CD4-positive, CD25-positive, alpha-beta regulatory T cell (primary cell): ENCODE measurements around the gene WDR46. TPM values are rescaled to one million over a fixed set of nuclear protein-coding genes. Genes with fewer than 3 reads are reported as not detected.

Experiments used
- ATAC-seq, 2 donors: fragments of 150-1000 bp; cut with Tn5 transposase; one replicate each; pipeline ENCODE4 v1.10.0; 2021; ENCODE audit warnings: low read depth in 2 of 2, moderate number of reproducible peaks in 2 of 2, moderate library complexity in 1 of 2
- DNase-seq, 3 donors: peaks; one replicate each; pipeline versions ENCODE4 v3.0.0 to v3.0.0-alpha.2; 2012 to 2022; ENCODE audit warnings: mixed read lengths in 1 of 3
- H3K27ac ChIP-seq: one replicate; pipeline ENCODE4 v1.7.0; 2013; ENCODE audit warnings: mild to moderate bottlenecking, low read length; ENCODE audit not compliant: insufficient read depth, poor library complexity, severe bottlenecking
- H3K27me3 ChIP-seq: one replicate; pipeline ENCODE4 v1.7.0; 2013; ENCODE audit warnings: low read length; ENCODE audit not compliant: control insufficient read depth, insufficient read depth
- H3K36me3 ChIP-seq: one replicate; pipeline ENCODE4 v1.7.0; 2013; ENCODE audit warnings: mild to moderate bottlenecking, low read length, moderate library complexity; ENCODE audit not compliant: control insufficient read depth, insufficient read depth
- H3K4me1 ChIP-seq: 2 replicates; pipeline ENCODE4 v1.7.0; 2013; ENCODE audit warnings: mild to moderate bottlenecking, low read length; ENCODE audit not compliant: insufficient read depth, control insufficient read depth, poor library complexity, severe bottlenecking
- H3K4me3 ChIP-seq: one replicate; pipeline ENCODE4 v1.7.0; 2013; ENCODE audit warnings: low read depth, mild to moderate bottlenecking, low read length, moderate library complexity
- H3K9me3 ChIP-seq, 2 experiments: 1 replicate in 1 of 2; 2 replicates in 1 of 2; pipeline ENCODE4 v1.7.0; 2013; ENCODE audit warnings: low read length in 2 of 2, mild to moderate bottlenecking in 1 of 2, moderate library complexity in 1 of 2; ENCODE audit not compliant: control insufficient read depth in 2 of 2
- H3K27ac Mint-ChIP-seq, 3 donors: one replicate each; pipeline ENCODE4 v1.8.0; 2020 to 2022; ENCODE audit warnings: mild to moderate bottlenecking in 3 of 3, mixed read lengths in 3 of 3, moderate library complexity in 2 of 3
- H3K27me3 Mint-ChIP-seq: one replicate; pipeline ENCODE4 v1.8.0; 2022; ENCODE audit warnings: mild to moderate bottlenecking, mixed read lengths
- H3K36me3 Mint-ChIP-seq: one replicate; pipeline ENCODE4 v1.8.0; 2020; ENCODE audit warnings: mixed read lengths
- H3K4me1 Mint-ChIP-seq, 4 donors: one replicate each; pipeline ENCODE4 v1.8.0; 2020 to 2022; ENCODE audit warnings: mixed read lengths in 4 of 4, mild to moderate bottlenecking in 1 of 4
- H3K4me3 Mint-ChIP-seq, 4 donors: one replicate each; pipeline ENCODE4 v1.8.0; 2020 to 2022; ENCODE audit warnings: mild to moderate bottlenecking in 4 of 4, mixed read lengths in 4 of 4, moderate library complexity in 3 of 4
- H3K9me3 Mint-ChIP-seq, 7 donors: one replicate each; pipeline ENCODE4 v1.8.0; 2020 to 2022; ENCODE audit warnings: mixed read lengths in 7 of 7, mild to moderate bottlenecking in 3 of 7, moderate library complexity in 2 of 7
- polyA plus RNA-seq, 4 donors: library from polyadenylated mRNA; unstranded; fragments of 300-500 nt; fragmentation: Illumina TruSeq; gene quantifications; one replicate each; pipeline ENCODE4 v1.2.3, GENCODE V29; 2021
- total RNA-seq: library from RNA; stranded (reverse); gene quantifications from one replicate; pipeline ENCODE4 v1.2.3, GENCODE V29; 2022

The WDR46 gene
- total and polyA plus RNA-seq, 5 donors from 2014 or later = 31.5 to 54.0 (median 50.8) TPM

DNA sequence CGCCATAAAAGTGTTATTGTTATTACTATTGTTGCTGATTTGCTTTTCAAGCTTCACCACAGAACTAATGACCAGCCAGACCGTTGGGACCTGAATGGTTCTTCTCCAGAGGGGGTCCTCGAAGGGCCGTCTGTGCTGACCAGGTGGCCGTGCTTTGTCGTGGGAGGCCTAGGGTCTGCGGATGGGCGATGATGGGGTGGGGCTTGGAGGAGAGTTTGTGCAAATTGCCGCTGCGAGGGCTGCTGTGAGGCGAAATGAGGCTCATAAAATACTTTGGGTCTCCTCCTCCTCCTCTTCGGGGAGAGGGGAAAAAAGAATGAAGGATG, 34.5 kb upstream of the WDR46 start:
- peaks cover 4 to 58% (median 31%) of the 10 kb centered on the region in 4 donors for H3K4me1 Mint-ChIP-seq
- Histone ChIP-seq H3K36me3 (peaks cover 31% of the 10 kb centered on the region), H3K27ac (peak overlapping the region; percentile 86), H3K27me3 (no peaks in the 10 kb centered on the region), H3K9me3 (no peaks in the 10 kb centered on the region), H3K4me3 (peak overlapping the region; percentile 96), H3K4me1 (peaks cover 52% of the 10 kb centered on the region)
- no peak for ATAC-seq
- H3K36me3 Mint-ChIP-seq = peaks cover 31% of the 10 kb centered on the region
- peaks cover 0 to 1% (median 0%) of the 10 kb centered on the region in 7 donors for H3K9me3 Mint-ChIP-seq
- peak overlapping the region; percentile 90 to 100 (median 98) for H3K4me3 Mint-ChIP-seq
- peak overlapping the region; percentile 95 to 99 (median 98) for H3K27ac Mint-ChIP-seq
- no peaks in the 10 kb centered on the region for H3K27me3 Mint-ChIP-seq
- DNase-seq = no peak

DNA sequence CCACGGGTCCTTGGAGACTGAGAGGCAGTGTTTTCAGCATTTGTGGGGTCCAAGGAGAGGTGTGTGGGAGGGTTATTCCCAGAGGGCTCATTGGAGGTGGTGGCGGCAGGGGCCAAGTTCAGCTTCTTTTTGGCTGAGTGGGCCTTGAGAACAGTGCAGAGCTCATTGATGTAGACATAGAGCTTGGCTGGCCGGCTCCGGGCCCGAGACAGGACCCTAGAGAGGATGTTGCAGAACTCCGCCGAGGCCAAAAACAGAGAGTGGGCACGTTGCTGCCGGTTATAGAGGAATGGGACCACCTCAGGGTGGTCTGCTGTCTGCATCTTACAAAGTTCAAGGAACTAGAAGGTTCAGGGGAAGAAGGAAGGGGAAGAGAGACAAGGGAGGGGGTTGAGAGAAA, 32.2 kb upstream of the WDR46 start:
- Mint-ChIP-seq H3K4me3 (peak overlapping the region; percentile 84 to 100 (median 94)), H3K4me1 (peaks cover 4 to 79% (median 44%) of the 10 kb centered on the region in 4 donors), H3K27ac (peak overlapping the region in 1 of 3 donors; percentile 62), H3K9me3 (peaks cover 0 to 1% (median 0%) of the 10 kb centered on the region in 7 donors), H3K27me3 (no peaks in the 10 kb centered on the region), H3K36me3 (peaks cover 38% of the 10 kb centered on the region)
- H3K4me1 ChIP-seq = peaks cover 68% of the 10 kb centered on the region
- H3K9me3 ChIP-seq = no peaks in the 10 kb centered on the region
- ATAC-seq (no peak), DNase-seq (no peak)
- peak overlapping the region; percentile 98 for H3K4me3 ChIP-seq
- no peak overlapping the region for H3K27ac ChIP-seq
- no peaks in the 10 kb centered on the region for H3K27me3 ChIP-seq
- H3K36me3 ChIP-seq = peaks cover 32% of the 10 kb centered on the region

DNA sequence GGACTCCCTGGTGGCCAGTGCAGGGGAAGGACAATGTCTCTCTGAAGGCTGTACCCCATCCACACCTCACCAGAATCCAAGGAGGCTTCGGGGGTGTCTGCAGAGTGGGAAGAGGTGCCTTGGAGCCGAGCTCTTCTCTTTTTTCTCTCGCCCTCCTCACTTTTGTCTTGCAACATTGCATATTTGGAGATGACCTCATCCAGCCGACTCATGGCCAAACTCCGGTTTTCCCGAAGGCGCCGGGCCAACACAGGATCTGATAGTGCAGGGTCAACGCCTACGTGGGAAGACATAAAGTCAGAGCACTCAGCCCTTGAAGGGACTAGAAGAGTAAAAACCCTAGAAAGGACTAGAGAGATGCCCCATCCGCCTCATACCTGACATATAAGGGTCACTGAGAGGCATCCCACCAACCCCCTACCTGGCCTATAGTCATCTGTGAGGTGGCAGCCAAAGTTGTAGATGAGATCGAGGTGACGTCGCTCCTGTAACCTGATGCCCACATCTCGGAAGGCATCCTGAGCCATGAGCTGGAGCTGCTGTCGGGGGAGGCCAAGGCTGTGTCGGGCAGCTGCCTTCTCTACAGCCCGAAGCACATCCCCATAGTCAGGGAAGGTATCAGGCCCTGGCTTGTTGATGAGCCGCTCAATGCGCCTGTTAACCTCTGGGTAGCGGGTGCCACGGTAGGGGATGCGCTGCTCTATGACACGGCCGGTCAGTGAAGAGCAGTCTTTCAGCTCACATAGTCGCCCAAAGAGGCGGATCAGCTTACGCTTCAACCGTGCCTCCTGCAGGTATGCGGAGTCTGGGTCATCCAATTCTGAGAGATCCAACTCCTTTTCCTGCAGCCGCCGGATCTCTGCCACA, 31.5 kb upstream of the WDR46 start:
- peaks cover 32% of the 10 kb centered on the region for H3K36me3 ChIP-seq
- H3K27me3 ChIP-seq = no peaks in the 10 kb centered on the region
- Mint-ChIP-seq H3K4me1 (peaks cover 4 to 86% (median 42%) of the 10 kb centered on the region in 4 donors), H3K36me3 (peaks cover 38% of the 10 kb centered on the region), H3K4me3 (peak overlapping the region; percentile 84 to 100 (median 94)), H3K27ac (peak overlapping the region in 2 of 3 donors; percentile 71 to 98), H3K9me3 (peaks cover 0 to 1% (median 0%) of the 10 kb centered on the region in 7 donors), H3K27me3 (no peaks in the 10 kb centered on the region)
- no peak for DNase-seq
- no peak overlapping the region for H3K27ac ChIP-seq
- H3K4me1 ChIP-seq = peaks cover 73% of the 10 kb centered on the region
- H3K4me3 ChIP-seq = no peak overlapping the region
- no peak for ATAC-seq
- no peaks in the 10 kb centered on the region for H3K9me3 ChIP-seq

- DNase-seq (no peak), ATAC-seq (no peak)
- Mint-ChIP-seq H3K27ac (peak overlapping the region; percentile 49 to 98 (median 75)), H3K9me3 (peaks cover 0 to 1% (median 0%) of the 10 kb centered on the region in 7 donors), H3K4me3 (peak overlapping the region in 3 of 4 donors; percentile 90 to 100 (median 99)), H3K36me3 (peaks cover 38% of the 10 kb centered on the region), H3K4me1 (peaks cover 4 to 92% (median 42%) of the 10 kb centered on the region in 4 donors), H3K27me3 (no peaks in the 10 kb centered on the region)
- Histone ChIP-seq H3K4me1 (peaks cover 79% of the 10 kb centered on the region), H3K9me3 (no peaks in the 10 kb centered on the region), H3K27me3 (no peaks in the 10 kb centered on the region), H3K36me3 (peaks cover 32% of the 10 kb centered on the region), H3K27ac (no peak overlapping the region), H3K4me3 (peak overlapping the region; percentile 12)
These were observed 30.9 kb upstream of the WDR46 start for GRCh38 chr6:33319939-33320314.

- H3K4me3 Mint-ChIP-seq = peak overlapping the region; percentile 90 to 100 (median 99)
- Histone ChIP-seq H3K36me3 (peaks cover 32% of the 10 kb centered on the region), H3K27ac (peak overlapping the region; percentile 92), H3K4me3 (peak overlapping the region; percentile 96), H3K9me3 (no peaks in the 10 kb centered on the region), H3K4me1 (peaks cover 77% of the 10 kb centered on the region), H3K27me3 (no peaks in the 10 kb centered on the region)
- no peak for ATAC-seq
- no peaks in the 10 kb centered on the region for H3K27me3 Mint-ChIP-seq
- peaks cover 38% of the 10 kb centered on the region for H3K36me3 Mint-ChIP-seq
- peaks cover 4 to 93% (median 42%) of the 10 kb centered on the region in 4 donors for H3K4me1 Mint-ChIP-seq
- H3K27ac Mint-ChIP-seq = peak overlapping the region; percentile 90 to 99 (median 98)
- peaks cover 0 to 1% (median 0%) of the 10 kb centered on the region in 7 donors for H3K9me3 Mint-ChIP-seq
- DNase-seq = no peak
These were observed 29.5 kb upstream of the WDR46 start for GRCh38 chr6:33318426-33319073.

DNA sequence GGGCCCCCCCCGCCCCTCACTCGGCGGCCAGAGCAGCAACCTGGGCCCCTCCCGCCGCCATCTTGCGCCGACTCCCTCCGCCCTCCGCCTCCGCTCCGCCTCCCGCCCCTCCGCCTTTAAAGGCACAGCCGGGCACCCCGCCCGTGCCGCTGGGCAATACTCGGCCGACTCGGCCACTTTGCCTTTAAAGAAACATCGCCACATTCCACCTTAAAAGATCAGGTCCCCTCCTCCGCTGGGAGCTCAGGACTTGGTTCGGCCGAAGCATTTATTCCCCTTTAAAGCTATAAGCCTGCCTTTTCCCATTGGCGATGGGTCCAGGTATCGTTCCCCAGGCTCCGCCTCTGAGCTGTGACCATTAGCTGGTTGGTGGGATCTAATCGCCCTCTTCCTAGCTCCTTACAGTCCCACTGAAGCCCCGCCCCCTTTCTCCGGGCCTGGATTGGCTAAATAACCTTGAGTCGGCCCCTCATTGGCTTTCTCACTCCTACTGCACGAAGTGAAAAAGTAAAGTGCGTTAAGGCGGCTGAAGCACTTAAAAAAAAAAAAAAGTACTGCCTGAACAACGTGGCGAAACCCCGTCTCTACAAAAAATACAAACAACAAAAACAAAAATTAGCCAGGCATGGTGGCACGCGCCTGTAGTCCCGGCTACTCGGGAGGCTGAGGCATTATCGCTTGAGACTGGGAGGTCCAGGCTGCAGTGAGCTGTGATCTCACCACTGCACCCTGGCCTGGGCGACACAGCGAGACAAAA, 28.8 kb upstream of the WDR46 start, which contains the start of gene ZBTB22:
TSS of gene ZBTB22 (minus strand) at position 76 of the 757 bp plus-strand sequence. CDS start 828 bp downstream, outside the sequence.
- peak; percentile 60 to 68 for ATAC-seq
- H3K27me3 Mint-ChIP-seq = no peaks in the 10 kb centered on the region
- H3K4me1 ChIP-seq = peaks cover 75% of the 10 kb centered on the region
- H3K27ac ChIP-seq = peak within 1 kb of the TSS; percentile 92
- peak within 1 kb of the TSS; percentile 90 to 100 (median 99) for H3K4me3 Mint-ChIP-seq
- H3K27ac Mint-ChIP-seq = peak within 1 kb of the TSS; percentile 90 to 99 (median 98)
- no peaks in the 10 kb centered on the region for H3K9me3 ChIP-seq
- peak within 1 kb of the TSS; percentile 96 for H3K4me3 ChIP-seq
- H3K36me3 ChIP-seq = peaks cover 32% of the 10 kb centered on the region
- DNase-seq = peak; percentile 95 to 98 (median 97)
- peaks cover 36% of the 10 kb centered on the region for H3K36me3 Mint-ChIP-seq
- no peaks in the 10 kb centered on the region for H3K27me3 ChIP-seq
- H3K9me3 Mint-ChIP-seq = peaks cover 0 to 1% (median 0%) of the 10 kb centered on the region in 7 donors
- peaks cover 4 to 90% (median 38%) of the 10 kb centered on the region in 4 donors for H3K4me1 Mint-ChIP-seq

DNA sequence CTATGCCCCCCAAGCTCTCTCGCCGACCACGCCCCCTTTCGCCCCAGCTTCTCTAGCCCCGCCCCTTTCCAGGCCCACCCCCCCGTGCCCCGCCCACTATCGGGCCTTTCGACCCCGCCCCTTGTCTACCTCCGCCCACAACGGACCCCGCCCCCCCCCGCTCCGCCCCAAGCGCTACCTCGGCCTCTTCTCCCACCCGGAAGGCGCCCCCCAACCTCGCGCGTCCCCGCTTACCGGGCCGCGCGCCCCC, 28.3 kb upstream of the WDR46 start:
- H3K4me3 ChIP-seq = peak overlapping the region; percentile 76
- peak overlapping the region; percentile 92 for H3K27ac ChIP-seq
- peaks cover 4 to 91% (median 38%) of the 10 kb centered on the region in 4 donors for H3K4me1 Mint-ChIP-seq
- DNase-seq (no peak), ATAC-seq (no peak)
- peaks cover 0 to 1% (median 0%) of the 10 kb centered on the region in 7 donors for H3K9me3 Mint-ChIP-seq
- peaks cover 79% of the 10 kb centered on the region for H3K4me1 ChIP-seq
- peaks cover 33% of the 10 kb centered on the region for H3K36me3 Mint-ChIP-seq
- no peaks in the 10 kb centered on the region for H3K27me3 Mint-ChIP-seq
- peaks cover 32% of the 10 kb centered on the region for H3K36me3 ChIP-seq
- H3K9me3 ChIP-seq = no peaks in the 10 kb centered on the region
- peak overlapping the region in 2 of 3 donors; percentile 88 to 98 for H3K27ac Mint-ChIP-seq
- peak overlapping the region; percentile 87 to 100 (median 94) for H3K4me3 Mint-ChIP-seq
- no peaks in the 10 kb centered on the region for H3K27me3 ChIP-seq
